ENCODE results near the gene TMEM63A. TPM values are rescaled to one million over a fixed set of nuclear protein-coding genes. Genes with fewer than 3 reads are reported as not detected.
A peak's percentile ranks its signal among the peaks of the same experiment; 100 is the strongest.

TMEM63A gene
- total and polyA plus RNA-seq, 2 of the 13 experiments (the other 11 are each of a cell fraction or from before 2014, with no cell fraction given), result 23.9 to 53.3 TPM

DNA sequence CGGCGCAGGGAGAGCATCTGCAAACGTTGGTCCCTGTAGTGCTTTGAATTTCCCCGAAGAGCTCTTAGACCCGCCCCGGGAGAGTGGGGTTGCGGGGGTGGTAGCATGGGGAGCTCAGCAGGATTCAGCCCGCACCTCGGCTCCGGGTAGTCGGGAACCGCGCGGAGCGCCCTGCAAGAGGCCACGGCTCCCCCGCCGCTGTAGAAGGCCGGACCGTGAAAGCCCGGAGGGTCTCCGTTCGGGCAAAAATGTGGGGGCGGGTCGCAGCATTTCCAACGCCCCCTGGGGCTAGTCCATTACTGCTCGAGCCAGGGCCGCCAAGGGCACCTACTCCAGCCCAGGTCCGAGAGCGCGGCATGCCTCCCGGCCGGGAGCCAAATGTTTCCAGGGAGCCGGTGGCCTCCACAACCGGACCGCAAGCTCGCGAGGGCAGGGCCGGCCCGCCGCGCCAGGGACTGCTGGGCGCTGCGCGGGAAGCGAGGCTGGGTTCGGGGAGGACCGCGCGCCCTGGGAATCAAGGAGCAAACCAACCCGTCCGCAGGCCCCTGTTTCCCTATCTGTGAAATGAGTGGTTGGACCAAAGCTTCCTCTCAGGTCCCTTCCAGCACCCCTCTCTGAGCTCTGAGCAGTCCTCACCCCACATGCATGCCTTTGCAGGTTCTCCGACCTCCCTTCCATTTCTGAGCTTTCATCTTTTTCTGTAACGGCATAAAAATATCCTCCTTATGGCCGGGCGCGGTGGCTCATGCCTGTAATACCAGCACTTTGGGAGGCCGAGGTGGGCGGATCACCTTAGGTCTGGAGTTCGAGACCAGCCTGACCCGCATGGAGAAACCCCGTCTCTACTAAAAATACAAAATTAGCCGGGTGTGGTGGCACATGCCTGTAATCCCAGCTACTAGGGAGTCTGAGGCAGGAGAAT is 775 bp upstream of the TMEM63A start (continued):
- no peak for TF ChIP-seq MLX (CRISPR knock-in tag; IDR thresholded peaks at IDR 0.05)
- 0 out of 2 replicates have a peak, but pooled peaks have one; percentile 69 for TF ChIP-seq ZNF615 (CRISPR knock-in tag; IDR thresholded peaks at IDR 0.05; ENCODE audit: borderline replicate concordance)
- peak; percentile 56; the same call in 1 of the 2 replicates for TF ChIP-seq ARID2 (CRISPR knock-in tag; IDR thresholded peaks at IDR 0.05; ENCODE audit: borderline replicate concordance)
- TF ChIP-seq ZNF317 (CRISPR knock-in tag; IDR thresholded peaks at IDR 0.05), result 0 out of 2 replicates have a peak, but pooled peaks have one; percentile 0
- no peak for TF ChIP-seq NR3C1 (CRISPR knock-in tag; IDR thresholded peaks at IDR 0.05)
- 0 out of 2 replicates have a peak, but pooled peaks have one; percentile 25 for TF ChIP-seq NKX3-1 (CRISPR knock-in tag; IDR thresholded peaks at IDR 0.05)
- TF ChIP-seq GABPB1 (CRISPR knock-in tag; IDR thresholded peaks at IDR 0.05), result 0 out of 2 replicates have a peak, but pooled peaks have one; percentile 47
- TF ChIP-seq ZNF609 (CRISPR knock-in tag; IDR thresholded peaks at IDR 0.05; ENCODE audit: borderline replicate concordance), result no peak
- TF ChIP-seq KLF15 (CRISPR knock-in tag; IDR thresholded peaks at IDR 0.05; ENCODE audit: borderline replicate concordance), result no peak; the same call in 1 of the 2 replicates
- no peak for TF ChIP-seq ZNF430 (CRISPR knock-in tag; IDR thresholded peaks at IDR 0.05)
- 0 out of 2 replicates have a peak, but pooled peaks have one; percentile 14 for TF ChIP-seq NRL (CRISPR knock-in tag; IDR thresholded peaks at IDR 0.05; ENCODE audit: borderline replicate concordance)
- TF ChIP-seq ZNF770 (CRISPR knock-in tag; IDR thresholded peaks at IDR 0.05), result peak; percentile 56; the same call in 1 of the 2 replicates
- TF ChIP-seq PRMT3 (CRISPR knock-in tag; IDR thresholded peaks at IDR 0.05; ENCODE audit: borderline replicate concordance, low read depth), result no peak
- TF ChIP-seq, protein P1, sequence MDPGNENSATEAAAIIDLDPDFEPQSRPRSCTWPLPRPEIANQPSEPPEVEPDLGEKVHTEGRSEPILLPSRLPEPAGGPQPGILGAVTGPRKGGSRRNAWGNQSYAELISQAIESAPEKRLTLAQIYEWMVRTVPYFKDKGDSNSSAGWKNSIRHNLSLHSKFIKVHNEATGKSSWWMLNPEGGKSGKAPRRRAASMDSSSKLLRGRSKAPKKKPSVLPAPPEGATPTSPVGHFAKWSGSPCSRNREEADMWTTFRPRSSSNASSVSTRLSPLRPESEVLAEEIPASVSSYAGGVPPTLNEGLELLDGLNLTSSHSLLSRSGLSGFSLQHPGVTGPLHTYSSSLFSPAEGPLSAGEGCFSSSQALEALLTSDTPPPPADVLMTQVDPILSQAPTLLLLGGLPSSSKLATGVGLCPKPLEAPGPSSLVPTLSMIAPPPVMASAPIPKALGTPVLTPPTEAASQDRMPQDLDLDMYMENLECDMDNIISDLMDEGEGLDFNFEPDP (CRISPR knock-in tag; conservative IDR thresholded peaks at IDR 0.05), result 0 out of 2 replicates have a peak, but pooled peaks have one; percentile 44
- TF ChIP-seq ZNF547 (CRISPR knock-in tag; IDR thresholded peaks at IDR 0.05), result 0 out of 2 replicates have a peak, but pooled peaks have one; percentile 62
- peak; percentile 44; the same call in 1 of the 2 replicates for TF ChIP-seq ZNF446 (CRISPR knock-in tag; IDR thresholded peaks at IDR 0.05)
- TF ChIP-seq ZNF674 (CRISPR knock-in tag; IDR thresholded peaks at IDR 0.05; ENCODE audit: low read depth), result peak; percentile 16; the same call in 1 of the 2 replicates
- peak; percentile 11 for TF ChIP-seq U2AF1 (optimal IDR thresholded peaks at IDR 0.05; ENCODE audit: low read depth, low read length)
- 0 out of 2 replicates have a peak, but pooled peaks have one; percentile 21 for TF ChIP-seq HMG20B (CRISPR knock-in tag; conservative IDR thresholded peaks at IDR 0.05)

Measured in HepG2 (cell line).